Smooth muscle cell (in vitro differentiated cells): Measurements from ENCODE around the gene AVPR2. TPM values are rescaled to one million over a fixed set of nuclear protein-coding genes. Genes with fewer than 3 reads are reported as not detected.

Experiments used
- DNase-seq: peaks from one replicate; lab custom pipeline; 2025; ENCODE audit not compliant: unreplicated experiment; lab: John Stamatoyannopoulos, UW
- H2AFZ ChIP-seq: fragments of 200-600 bp; sonication (generic); 2 replicates; pipeline ENCODE4 v1.6.0; 2016; ENCODE audit warnings: antibody characterized with exemption, low read depth, mild to moderate bottlenecking
- H3F3A ChIP-seq: fragments of 200-600 bp; sonication (generic); 2 replicates; pipeline ENCODE4 v1.6.0; 2017; ENCODE audit warnings: antibody characterized with exemption, low read depth
- H3K27ac ChIP-seq: fragments of 200-600 bp; sonication (generic); 2 replicates; pipeline ENCODE4 v1.5.1; 2016; ENCODE audit warnings: low read depth, mild to moderate bottlenecking
- H3K27me3 ChIP-seq: fragments of 200-600 bp; sonication (generic); 2 replicates; pipeline ENCODE4 v1.6.1; 2016; ENCODE audit warnings: low read depth, mild to moderate bottlenecking
- H3K36me3 ChIP-seq: fragments of 200-600 bp; sonication (generic); 2 replicates; pipeline ENCODE4 v1.5.1; 2016; ENCODE audit warnings: low read depth
- H3K4me1 ChIP-seq: fragments of 200-600 bp; sonication (generic); 2 replicates; pipeline ENCODE4 v1.5.1; 2016; ENCODE audit warnings: low read depth
- H3K4me2 ChIP-seq: fragments of 200-600 bp; sonication (generic); 2 replicates; pipeline ENCODE4 v1.6.0; 2016; ENCODE audit warnings: mild to moderate bottlenecking
- H3K4me3 ChIP-seq: fragments of 200-600 bp; sonication (generic); 2 replicates; pipeline ENCODE4 v1.5.1; 2016; ENCODE audit warnings: mild to moderate bottlenecking
- H3K79me2 ChIP-seq: fragments of 200-600 bp; sonication (generic); 2 replicates; pipeline ENCODE4 v1.6.0; 2016; ENCODE audit warnings: low read depth, mild to moderate bottlenecking
- H3K9ac ChIP-seq: fragments of 200-600 bp; sonication (generic); 2 replicates; pipeline ENCODE4 v1.6.0; 2016; ENCODE audit warnings: low read depth
- H3K9me3 ChIP-seq: fragments of 200-600 bp; sonication (generic); replicated peaks from 2 replicates; pipeline ENCODE4 v1.5.1; 2016; ENCODE audit warnings: low read depth
- H4K20me1 ChIP-seq: fragments of 200-600 bp; sonication (generic); 2 replicates; pipeline ENCODE4 v1.6.0; 2016; ENCODE audit warnings: low read depth
- CTCF ChIP-seq: fragments of 200-600 bp; sonication (generic); IDR thresholded peaks from 2 replicates; pipeline ENCODE4 v1.5.1; 2017; ENCODE audit warnings: borderline replicate concordance, mild to moderate bottlenecking, antibody characterized with exemption; ENCODE audit not compliant: insufficient read depth, poor library complexity, severe bottlenecking
- WGBS: methylation state at CpG from one replicate; pipeline ENCODE4 v1.1.7; 2016; ENCODE audit warnings: low lambda C conversion rate; 5-methylcytosine and 5-hydroxymethylcytosine counted together
- polyA plus RNA-seq: library from polyadenylated mRNA; unstranded; fragments of >200 nt; fragmentation: Nextera tagmentation; extraction: Ambion mirVana; gene quantifications from 2 replicates; pipeline ENCODE4 v1.2.1, GENCODE V29; 2016
- total RNA-seq: library from RNA; depleted of rRNA; stranded (reverse); fragments of >200 nt; gene quantifications from 2 replicates; pipeline ENCODE4 v1.2.3, GENCODE V29; 2014

The AVPR2 gene
- total and polyA plus RNA-seq, 2 experiments from 2014 or later: not detected

- H3K9ac ChIP-seq: no peak overlapping the region
- no peaks in the 10 kb centered on the region for H3K9me3 ChIP-seq
- no peaks in the 10 kb centered on the region for H3K36me3 ChIP-seq
- H3K79me2 ChIP-seq: no peaks in the 10 kb centered on the region
- peaks cover 8% of the 10 kb centered on the region for H3K4me1 ChIP-seq
- TF ChIP-seq CTCF: no peak
- WGBS: 76% methylated on average over 12 of the region's 12 CpGs
- H2AFZ ChIP-seq: no peak overlapping the region
- peak overlapping the region; percentile 57 for H3K4me2 ChIP-seq
- H4K20me1 ChIP-seq: peaks cover 44% of the 10 kb centered on the region
- H3K27me3 ChIP-seq: no peaks in the 10 kb centered on the region
- H3K4me3 ChIP-seq: no peak overlapping the region
- no peak overlapping the region for H3K27ac ChIP-seq
- DNase-seq: no peak
- no peaks in the 10 kb centered on the region for H3F3A ChIP-seq
These were observed 24.6 kb upstream of the AVPR2 start for GRCh38 chrX:153879741-153880439.

GRCh38 chrX:153880440-153880815, 24.0 kb upstream of the AVPR2 start:
- no peaks in the 10 kb centered on the region for H3K27me3 ChIP-seq
- H3K36me3 ChIP-seq: no peaks in the 10 kb centered on the region

GRCh38 chrX:153881281-153881680, 23.2 kb upstream of the AVPR2 start:
- no peaks in the 10 kb centered on the region for H3K27me3 ChIP-seq
- H3K4me1 ChIP-seq: peaks cover 15% of the 10 kb centered on the region
- peaks cover 30% of the 10 kb centered on the region for H4K20me1 ChIP-seq
- H3K4me3 ChIP-seq: no peak overlapping the region
- H3K4me2 ChIP-seq: no peak overlapping the region
- no peak overlapping the region for H2AFZ ChIP-seq
- H3K9me3 ChIP-seq: no peaks in the 10 kb centered on the region
- no peak overlapping the region for H3K9ac ChIP-seq
- WGBS: 79% methylated on average over 7 of the region's 7 CpGs
- no peak overlapping the region for H3K27ac ChIP-seq
- TF ChIP-seq CTCF: no peak
- no peaks in the 10 kb centered on the region for H3K36me3 ChIP-seq
- no peak for DNase-seq
- no peaks in the 10 kb centered on the region for H3F3A ChIP-seq
- no peaks in the 10 kb centered on the region for H3K79me2 ChIP-seq

More at GRCh38 chrX:153880440-153880815, 24.0 kb upstream of the AVPR2 start:
- Histone ChIP-seq H3K9me3 (no peaks in the 10 kb centered on the region), H3K4me1 (peaks cover 14% of the 10 kb centered on the region), H3K9ac (no peak overlapping the region), H3K27ac (no peak overlapping the region), H4K20me1 (peaks cover 38% of the 10 kb centered on the region), H3K79me2 (no peaks in the 10 kb centered on the region), H2AFZ (no peak overlapping the region), H3F3A (no peaks in the 10 kb centered on the region), H3K4me2 (no peak overlapping the region), H3K4me3 (no peak overlapping the region)
- no peak for DNase-seq
- TF ChIP-seq CTCF: no peak
- 47% methylated on average over 6 of the region's 6 CpGs for WGBS

GRCh38 chrX:153882086-153882498, 22.4 kb upstream of the AVPR2 start:
- Histone ChIP-seq H3K36me3 (no peaks in the 10 kb centered on the region), H3F3A (no peaks in the 10 kb centered on the region), H4K20me1 (peaks cover 23% of the 10 kb centered on the region), H3K27ac (peak overlapping the region; percentile 66), H3K4me1 (peaks cover 15% of the 10 kb centered on the region), H3K4me3 (no peak overlapping the region), H3K27me3 (no peaks in the 10 kb centered on the region), H3K4me2 (peak overlapping the region; percentile 48), H3K9ac (no peak overlapping the region), H3K79me2 (no peaks in the 10 kb centered on the region), H3K9me3 (no peaks in the 10 kb centered on the region), H2AFZ (no peak overlapping the region)
- no peak for TF ChIP-seq CTCF
- DNase-seq: peak; percentile 25
- 35% methylated on average over 8 of the region's 8 CpGs for WGBS
